ENCODE data around the gene HES5. TPM values are rescaled to one million over a fixed set of nuclear protein-coding genes. Genes with fewer than 3 reads are reported as not detected.

HES5 gene
- total and polyA plus RNA-seq, 2 of the 13 experiments (the other 11 are each of a cell fraction or from before 2014, with no cell fraction given): not detected

DNA sequence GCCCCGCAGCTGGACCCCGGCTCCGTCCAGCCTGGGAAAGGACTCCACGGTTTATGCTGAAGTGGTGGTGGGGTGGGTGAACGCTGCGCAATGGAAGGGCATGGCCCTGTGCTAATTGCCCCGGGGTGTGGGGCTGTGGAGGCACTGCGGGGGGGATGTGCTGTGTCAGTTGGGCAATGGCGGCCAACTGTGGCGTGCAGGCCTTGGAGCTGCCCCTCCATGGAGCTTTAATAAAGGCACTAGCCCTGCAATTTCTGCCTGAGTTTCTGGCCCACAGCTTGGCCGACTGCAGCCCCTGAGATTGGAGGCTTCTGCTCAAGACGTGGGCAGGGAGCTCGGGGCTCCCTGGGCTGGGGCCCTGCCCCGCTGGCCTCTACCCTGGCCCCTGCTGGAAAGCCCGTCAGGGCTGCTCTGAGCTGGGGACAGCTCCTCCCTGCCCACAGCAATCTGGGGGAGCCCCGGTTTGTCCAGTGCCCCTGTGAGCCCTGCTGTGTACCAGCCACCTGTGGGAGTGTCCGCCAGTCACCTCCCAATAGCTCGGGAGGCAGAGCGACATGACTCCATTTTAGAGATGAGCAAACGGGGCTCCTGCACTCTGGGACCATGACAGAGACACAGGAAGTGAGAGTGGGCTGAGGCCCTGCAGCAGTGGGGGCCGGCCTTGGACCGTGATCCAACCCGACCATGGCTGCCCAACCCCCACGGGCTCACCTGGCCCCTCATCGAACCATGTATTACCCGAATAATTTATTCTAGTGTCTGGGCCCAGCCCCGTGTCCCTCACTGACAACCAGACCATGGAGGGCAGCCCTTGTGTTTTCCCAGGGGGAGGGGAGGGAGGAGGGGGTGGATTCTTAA is 17.4 kb upstream of the HES5 start (continued):
- TF ChIP-seq, protein P1, sequence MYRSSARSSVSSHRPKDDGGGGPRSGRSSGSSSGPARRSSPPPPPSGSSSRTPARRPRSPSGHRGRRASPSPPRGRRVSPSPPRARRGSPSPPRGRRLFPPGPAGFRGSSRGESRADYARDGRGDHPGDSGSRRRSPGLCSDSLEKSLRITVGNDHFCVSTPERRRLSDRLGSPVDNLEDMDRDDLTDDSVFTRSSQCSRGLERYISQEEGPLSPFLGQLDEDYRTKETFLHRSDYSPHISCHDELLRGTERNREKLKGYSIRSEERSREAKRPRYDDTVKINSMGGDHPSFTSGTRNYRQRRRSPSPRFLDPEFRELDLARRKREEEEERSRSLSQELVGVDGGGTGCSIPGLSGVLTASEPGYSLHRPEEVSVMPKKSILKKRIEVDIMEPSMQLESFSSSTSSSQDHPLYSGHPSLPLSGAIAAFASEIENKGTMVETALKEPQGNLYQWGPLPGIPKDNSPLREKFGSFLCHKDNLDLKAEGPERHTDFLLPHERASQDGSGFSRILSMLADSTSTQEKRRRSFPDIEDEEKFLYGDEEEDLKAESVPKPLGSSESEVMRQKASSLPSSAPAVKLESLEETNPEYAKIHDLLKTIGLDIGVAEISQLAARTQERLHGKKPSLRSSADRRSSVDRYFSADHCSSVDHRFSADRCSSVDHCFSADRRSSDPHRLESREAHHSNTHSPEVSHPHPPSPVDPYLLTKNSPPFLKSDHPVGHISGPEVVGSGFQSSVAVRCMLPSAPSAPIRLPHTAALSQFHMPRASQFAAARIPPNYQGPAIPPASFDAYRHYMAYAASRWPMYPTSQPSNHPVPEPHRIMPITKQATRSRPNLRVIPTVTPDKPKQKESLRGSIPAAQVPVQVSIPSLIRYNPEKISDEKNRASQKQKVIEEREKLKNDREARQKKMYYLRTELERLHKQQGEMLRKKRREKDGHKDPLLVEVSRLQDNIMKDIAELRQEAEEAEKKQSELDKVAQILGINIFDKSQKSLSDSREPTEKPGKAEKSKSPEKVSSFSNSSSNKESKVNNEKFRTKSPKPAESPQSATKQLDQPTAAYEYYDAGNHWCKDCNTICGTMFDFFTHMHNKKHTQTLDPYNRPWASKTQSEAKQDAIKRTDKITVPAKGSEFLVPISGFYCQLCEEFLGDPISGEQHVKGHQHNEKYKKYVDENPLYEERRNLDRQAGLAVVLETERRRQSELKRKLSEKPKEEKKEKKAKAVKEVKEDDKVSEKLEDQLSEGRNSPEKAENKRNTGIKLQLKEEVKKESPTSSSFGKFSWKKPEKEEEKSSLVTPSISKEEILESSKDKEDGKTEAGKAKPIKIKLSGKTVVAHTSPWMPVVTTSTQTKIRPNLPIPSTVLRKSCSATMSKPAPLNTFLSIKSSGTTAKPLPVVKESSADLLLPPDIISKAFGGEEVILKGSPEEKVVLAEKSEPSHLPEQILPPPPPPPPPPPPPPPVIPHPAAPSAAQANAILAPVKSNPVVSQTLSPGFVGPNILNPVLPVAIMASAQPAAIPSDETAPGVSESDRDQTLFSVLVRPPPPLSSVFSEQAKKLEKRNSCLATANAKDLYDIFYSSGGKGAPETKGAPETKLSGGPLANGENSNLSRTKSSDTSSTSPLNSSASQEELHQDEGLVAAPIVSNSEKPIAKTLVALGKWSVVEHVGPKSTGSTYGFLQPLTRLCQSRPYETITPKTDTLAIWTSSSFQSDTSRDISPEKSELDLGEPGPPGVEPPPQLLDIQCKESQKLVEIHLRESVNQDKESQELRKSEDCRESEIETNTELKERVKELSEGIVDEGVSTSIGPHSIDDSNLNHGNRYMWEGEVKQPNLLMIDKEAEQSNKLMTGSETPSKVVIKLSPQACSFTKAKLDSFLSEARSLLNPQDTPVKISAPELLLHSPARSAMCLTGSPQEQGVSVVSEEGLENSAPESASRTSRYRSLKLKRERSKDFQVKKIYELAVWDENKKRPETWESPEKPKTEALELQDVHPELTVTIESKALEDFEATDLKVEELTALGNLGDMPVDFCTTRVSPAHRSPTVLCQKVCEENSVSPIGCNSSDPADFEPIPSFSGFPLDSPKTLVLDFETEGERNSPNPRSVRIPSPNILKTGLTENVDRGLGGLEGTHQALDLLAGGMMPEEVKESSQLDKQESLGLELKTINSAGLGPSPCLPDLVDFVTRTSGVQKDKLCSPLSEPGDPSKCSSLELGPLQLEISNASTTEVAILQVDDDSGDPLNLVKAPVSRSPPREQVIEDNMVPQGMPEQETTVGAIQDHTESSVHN (CRISPR knock-in tag; IDR thresholded peaks at IDR 0.05): 0 out of 2 replicates have a peak, but pooled peaks have one; percentile 54
- no peak for TF ChIP-seq MLLT10 (CRISPR knock-in tag; IDR thresholded peaks at IDR 0.05)
- no peak for TF ChIP-seq ZNF510 (CRISPR knock-in tag; IDR thresholded peaks at IDR 0.05; ENCODE audit: low read depth)
- TF ChIP-seq NCOR1 (IDR thresholded peaks at IDR 0.05; ENCODE audit: borderline replicate concordance, low read length): no peak
- no peak for TF ChIP-seq FOXA1 (IDR thresholded peaks at IDR 0.05)
- TF ChIP-seq FOXA1 (CRISPR knock-in tag; IDR thresholded peaks at IDR 0.05): no peak
- TF ChIP-seq ZNF589 (CRISPR knock-in tag; conservative IDR thresholded peaks at IDR 0.05): no peak; the same call in 1 of the 2 replicates
- TF ChIP-seq, protein P2, sequence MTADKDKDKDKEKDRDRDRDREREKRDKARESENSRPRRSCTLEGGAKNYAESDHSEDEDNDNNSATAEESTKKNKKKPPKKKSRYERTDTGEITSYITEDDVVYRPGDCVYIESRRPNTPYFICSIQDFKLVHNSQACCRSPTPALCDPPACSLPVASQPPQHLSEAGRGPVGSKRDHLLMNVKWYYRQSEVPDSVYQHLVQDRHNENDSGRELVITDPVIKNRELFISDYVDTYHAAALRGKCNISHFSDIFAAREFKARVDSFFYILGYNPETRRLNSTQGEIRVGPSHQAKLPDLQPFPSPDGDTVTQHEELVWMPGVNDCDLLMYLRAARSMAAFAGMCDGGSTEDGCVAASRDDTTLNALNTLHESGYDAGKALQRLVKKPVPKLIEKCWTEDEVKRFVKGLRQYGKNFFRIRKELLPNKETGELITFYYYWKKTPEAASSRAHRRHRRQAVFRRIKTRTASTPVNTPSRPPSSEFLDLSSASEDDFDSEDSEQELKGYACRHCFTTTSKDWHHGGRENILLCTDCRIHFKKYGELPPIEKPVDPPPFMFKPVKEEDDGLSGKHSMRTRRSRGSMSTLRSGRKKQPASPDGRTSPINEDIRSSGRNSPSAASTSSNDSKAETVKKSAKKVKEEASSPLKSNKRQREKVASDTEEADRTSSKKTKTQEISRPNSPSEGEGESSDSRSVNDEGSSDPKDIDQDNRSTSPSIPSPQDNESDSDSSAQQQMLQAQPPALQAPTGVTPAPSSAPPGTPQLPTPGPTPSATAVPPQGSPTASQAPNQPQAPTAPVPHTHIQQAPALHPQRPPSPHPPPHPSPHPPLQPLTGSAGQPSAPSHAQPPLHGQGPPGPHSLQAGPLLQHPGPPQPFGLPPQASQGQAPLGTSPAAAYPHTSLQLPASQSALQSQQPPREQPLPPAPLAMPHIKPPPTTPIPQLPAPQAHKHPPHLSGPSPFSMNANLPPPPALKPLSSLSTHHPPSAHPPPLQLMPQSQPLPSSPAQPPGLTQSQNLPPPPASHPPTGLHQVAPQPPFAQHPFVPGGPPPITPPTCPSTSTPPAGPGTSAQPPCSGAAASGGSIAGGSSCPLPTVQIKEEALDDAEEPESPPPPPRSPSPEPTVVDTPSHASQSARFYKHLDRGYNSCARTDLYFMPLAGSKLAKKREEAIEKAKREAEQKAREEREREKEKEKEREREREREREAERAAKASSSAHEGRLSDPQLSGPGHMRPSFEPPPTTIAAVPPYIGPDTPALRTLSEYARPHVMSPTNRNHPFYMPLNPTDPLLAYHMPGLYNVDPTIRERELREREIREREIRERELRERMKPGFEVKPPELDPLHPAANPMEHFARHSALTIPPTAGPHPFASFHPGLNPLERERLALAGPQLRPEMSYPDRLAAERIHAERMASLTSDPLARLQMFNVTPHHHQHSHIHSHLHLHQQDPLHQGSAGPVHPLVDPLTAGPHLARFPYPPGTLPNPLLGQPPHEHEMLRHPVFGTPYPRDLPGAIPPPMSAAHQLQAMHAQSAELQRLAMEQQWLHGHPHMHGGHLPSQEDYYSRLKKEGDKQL (CRISPR knock-in tag; IDR thresholded peaks at IDR 0.05; ENCODE audit: low read depth): no peak
- TF ChIP-seq AHR (CRISPR knock-in tag; IDR thresholded peaks at IDR 0.05): 0 out of 2 replicates have a peak, but pooled peaks have one; percentile 17
- no peak for TF ChIP-seq MZF1 (CRISPR knock-in tag; IDR thresholded peaks at IDR 0.05; ENCODE audit: borderline replicate concordance)
- TF ChIP-seq ZNF451 (CRISPR knock-in tag; IDR thresholded peaks at IDR 0.05): no peak
- 0 out of 2 replicates have a peak, but pooled peaks have one; percentile 4 for TF ChIP-seq ZNF546 (CRISPR knock-in tag; conservative IDR thresholded peaks at IDR 0.05)
- no peak for TF ChIP-seq ZNF552 (CRISPR knock-in tag; IDR thresholded peaks at IDR 0.05; ENCODE audit: borderline replicate concordance)
- TF ChIP-seq, protein P3, sequence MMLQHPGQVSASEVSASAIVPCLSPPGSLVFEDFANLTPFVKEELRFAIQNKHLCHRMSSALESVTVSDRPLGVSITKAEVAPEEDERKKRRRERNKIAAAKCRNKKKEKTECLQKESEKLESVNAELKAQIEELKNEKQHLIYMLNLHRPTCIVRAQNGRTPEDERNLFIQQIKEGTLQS (CRISPR knock-in tag; IDR thresholded peaks at IDR 0.05): no peak

Data from HepG2 (cell line).